NCI-H345 (cell line): ENCODE data around the gene MT1M.
"Not testable (repeated sequence)": the region's sequence is repeated elsewhere in the genome, so short reads cannot be mapped to it uniquely, and the experiment has no call there.

ENCODE experiments used
- DNase-seq: peaks from one replicate; lab custom pipeline; 2025; lab: John Stamatoyannopoulos, UW

Gene MT1M

GRCh38 chr16:56608876-56609462 lies 23.5 kb upstream of the MT1M start:
- DNase-seq: no peak

GRCh38 chr16:56609463-56609921 lies 23.0 kb upstream of the MT1M start:
- peak; percentile 48 for DNase-seq

GRCh38 chr16:56610017-56610608 lies 22.3 kb upstream of the MT1M start:
- DNase-seq: no peak

GRCh38 chr16:56610609-56611111 lies 21.8 kb upstream of the MT1M start:
- no peak for DNase-seq

- DNase-seq: no peak
Observed at GRCh38 chr16:56611281-56611833, 21.1 kb upstream of the MT1M start.

- DNase-seq: no peak
Observed at GRCh38 chr16:56613706-56614105, 18.8 kb upstream of the MT1M start.

GRCh38 chr16:56614549-56614991 lies 17.9 kb upstream of the MT1M start:
- no peak for DNase-seq

GRCh38 chr16:56615353-56615752 lies 17.1 kb upstream of the MT1M start:
- DNase-seq: no peak

GRCh38 chr16:56616608-56617211 lies 15.7 kb upstream of the MT1M start:
- DNase-seq: no peak

- DNase-seq: no peak
Observed at GRCh38 chr16:56617212-56618085, 15.0 kb upstream of the MT1M start.

- DNase-seq: no peak
Observed at GRCh38 chr16:56618138-56618537, 14.3 kb upstream of the MT1M start.

- no peak for DNase-seq
Observed at GRCh38 chr16:56620339-56620897, 12.0 kb upstream of the MT1M start.

- DNase-seq: not testable (repeated sequence)
Observed at GRCh38 chr16:56621665-56622445, 10.6 kb upstream of the MT1M start.

GRCh38 chr16:56623184-56623583 lies 9.3 kb upstream of the MT1M start:
- DNase-seq: not testable (repeated sequence)

- no peak for DNase-seq
Observed at GRCh38 chr16:56623637-56624036, 8.8 kb upstream of the MT1M start.

GRCh38 chr16:56625140-56625942 lies 7.1 kb upstream of the MT1M start, which contains the start of gene MT1E:
MT1E (plus strand) TSS chr16:56625781; CDS start chr16:56625852, 71 bp downstream.
- no peak for DNase-seq

GRCh38 chr16:56625943-56626654 lies 6.4 kb upstream of the MT1M start:
- no peak for DNase-seq

GRCh38 chr16:56626685-56627084 lies 5.8 kb upstream of the MT1M start:
- DNase-seq: no peak
